Endothelial cell of umbilical vein (primary cell): Measurements from ENCODE around the gene KCTD10. TPM values are rescaled to one million over a fixed set of nuclear protein-coding genes. Genes with fewer than 3 reads are reported as not detected.
A peak's percentile ranks its signal among the peaks of the same experiment; 100 is the strongest.

Experiments used
- BruUV-seq: library from RNA; stranded (reverse); fragments of 400-500 nt; replicated peaks from 2 replicates; lab custom pipeline; 2021; lab: Mats Ljungman, UMichigan
- CTCF ChIA-PET: fragments of 300-600, 350-600 bp; sonication (Branson Sonifier 250); formaldehyde crosslinking; loops from one replicate; lab custom pipeline; 2021; ENCODE audit warnings: antibody characterized with exemption, inconsistent platforms; lab: Charles Lee
- POLR2A ChIA-PET: fragments of 300-600, 350-600 bp; sonication (Branson Sonifier 250); formaldehyde crosslinking; loops from one replicate; lab custom pipeline; 2021; ENCODE audit warnings: antibody characterized with exemption, inconsistent platforms; lab: Charles Lee
- DNase-seq: peaks from one replicate; pipeline ENCODE4 v3.0.0-alpha.2; 2011; ENCODE audit warnings: low read depth, low spot score
- FAIRE-seq: peaks from 2 replicates; lab custom pipeline; 2011; peaks lifted over from hg19 to GRCh38; lab: Jason Lieb, UNC
- H2AFZ ChIP-seq: 2 replicates; pipeline ENCODE4 v1.6.0; 2012; ENCODE audit warnings: low read depth, low read length, control low read depth, inconsistent platforms
- H3K27ac ChIP-seq: 2 replicates; pipeline ENCODE4 v1.5.1; 2011; ENCODE audit warnings: low read depth, mild to moderate bottlenecking, control low read depth, low read length, moderate library complexity; ENCODE audit not compliant: insufficient read depth
- H3K27me3 ChIP-seq, 2 experiments: 2 replicates each; pipeline versions ENCODE4 v1.6.0 to v1.6.1; 2011; ENCODE audit warnings: low read length in 2 of 2, mixed read lengths in 1 of 2; ENCODE audit not compliant: control insufficient read depth in 2 of 2, insufficient read depth in 2 of 2
- H3K36me3 ChIP-seq, 2 experiments: 2 replicates in 1 of 2; 3 replicates in 1 of 2; pipeline ENCODE4 v1.5.1; 2011; ENCODE audit warnings: low read length in 2 of 2, mild to moderate bottlenecking in 1 of 2, moderate library complexity in 1 of 2; ENCODE audit not compliant: control insufficient read depth in 2 of 2, insufficient read depth in 2 of 2; ENCODE audit errors: extremely low read depth in 1 of 2
- H3K4me1 ChIP-seq: 3 replicates; pipeline ENCODE4 v1.5.1; 2011; ENCODE audit warnings: mild to moderate bottlenecking, low read length; ENCODE audit not compliant: control insufficient read depth, insufficient read depth; ENCODE audit errors: extremely low read depth
- H3K4me2 ChIP-seq: 2 replicates; pipeline ENCODE4 v1.6.1; 2011; ENCODE audit warnings: low read length, control low read depth, mixed read lengths; ENCODE audit not compliant: insufficient read depth
- H3K4me3 ChIP-seq, 3 experiments: fragments of 200-600 bp in 1 of 3; sonication (generic), shearing (Covaris generic) in 1 of 3; replicated peaks in 1 of 3; 2 replicates each; pipeline ENCODE4 v1.5.1; 2011 to 2016; ENCODE audit warnings: control low read depth in 3 of 3, low read length in 3 of 3, mild to moderate bottlenecking in 2 of 3, inconsistent platforms in 1 of 3, low read depth in 1 of 3, moderate library complexity in 1 of 3; ENCODE audit not compliant: insufficient read depth in 1 of 3
- H3K79me2 ChIP-seq: 2 replicates; pipeline ENCODE4 v1.6.0; 2012; ENCODE audit warnings: low read length, inconsistent platforms; ENCODE audit not compliant: control insufficient read depth, insufficient read depth
- H3K9ac ChIP-seq: replicated peaks from 2 replicates; pipeline ENCODE3; 2011; ENCODE audit warnings: low read length, control low read depth; ENCODE audit not compliant: insufficient read depth; ENCODE audit errors: extremely low read depth
- H3K9me1 ChIP-seq: replicated peaks from 3 replicates; pipeline ENCODE4 v1.6.0; 2011; ENCODE audit warnings: mild to moderate bottlenecking, low read length; ENCODE audit not compliant: control insufficient read depth, insufficient read depth; ENCODE audit errors: extremely low read depth
- H3K9me3 ChIP-seq: replicated peaks from 2 replicates; pipeline ENCODE4 v1.5.1; 2012; ENCODE audit warnings: low read length, inconsistent platforms; ENCODE audit not compliant: control insufficient read depth, insufficient read depth
- H4K20me1 ChIP-seq: replicated peaks from 2 replicates; pipeline ENCODE3; 2011; ENCODE audit warnings: mild to moderate bottlenecking, low read length; ENCODE audit not compliant: control insufficient read depth, insufficient read depth; ENCODE audit errors: extremely low read depth
- EZH2 ChIP-seq: IDR thresholded peaks from 2 replicates; pipeline ENCODE4 v1.6.1; 2012; ENCODE audit warnings: borderline replicate concordance, low read depth, mild to moderate bottlenecking, moderate library complexity, low read length, inconsistent platforms; ENCODE audit not compliant: severe bottlenecking
- FOS ChIP-seq: IDR thresholded peaks from 2 replicates; pipeline ENCODE4 v1.6.1; 2011; ENCODE audit warnings: mild to moderate bottlenecking, low read length, moderate library complexity, borderline replicate concordance; ENCODE audit not compliant: insufficient read depth
- GATA2 ChIP-seq: IDR thresholded peaks from 2 replicates; pipeline ENCODE4 v1.7.0; 2011; ENCODE audit warnings: low read depth, mild to moderate bottlenecking, moderate library complexity, mixed read lengths, low read length; ENCODE audit not compliant: insufficient read length, insufficient read depth
- JUN ChIP-seq: IDR thresholded peaks from 2 replicates; pipeline ENCODE4 v1.6.1; 2011; ENCODE audit warnings: borderline replicate concordance, low read depth; ENCODE audit not compliant: insufficient read length, insufficient read depth
- MYC ChIP-seq: IDR thresholded peaks from one replicate; pipeline ENCODE4 v1.6.1; 2011; ENCODE audit warnings: mild to moderate bottlenecking, low read depth, low read length
- POLR2A ChIP-seq: IDR thresholded peaks from 2 replicates; pipeline ENCODE4 v1.6.1; 2012; ENCODE audit warnings: low read depth, mild to moderate bottlenecking, control low read depth, low read length
- POLR2AphosphoS5 ChIP-seq: IDR thresholded peaks from 2 replicates; pipeline ENCODE4 v1.6.1; 2012; ENCODE audit warnings: low read depth, mild to moderate bottlenecking, control low read depth, low read length, moderate library complexity; ENCODE audit not compliant: insufficient read depth
- dilution Hi-C: fragments of 300-500 bp; cut with MboI; formaldehyde crosslinking; loops from one replicate; pipeline ENCODE4 v1.15.0; 2019; ENCODE audit warnings: low sequenced_read_pairs; ENCODE audit not compliant: extremely low pct_ligation_motif_present
- intact Hi-C: fragments of 100-400 bp; cut with micrococcal nuclease; formaldehyde crosslinking; loops from one replicate; pipeline ENCODE4 v1.10.0; 2022
- polyA plus RNA-seq, 4 experiments: library from polyadenylated mRNA; depleted of rRNA in 3 of 4; stranded (reverse) in 3 of 4; unstranded in 1 of 4; fragments of >200 nt; gene quantifications; 2 replicates each; pipeline versions ENCODE4 v1.2.1 to v1.2.3, GENCODE V29; 2011 to 2012; ENCODE audit warnings: missing spikeins in 1 of 4
- total RNA-seq: library from RNA; stranded (reverse); gene quantifications from 2 replicates; pipeline ENCODE4 v1.2.3, GENCODE V29; 2021
- TF ChIP-seq, protein P1 (sequence below), 2 donors: IDR thresholded peaks; 1 replicate in 1 of 2; 2 replicates in 1 of 2; pipeline ENCODE4 v1.5.1; 2011; ENCODE audit warnings: low read length in 2 of 2, mild to moderate bottlenecking in 2 of 2, moderate library complexity in 2 of 2, control low read depth in 1 of 2, inconsistent platforms in 1 of 2, low read depth in 1 of 2; ENCODE audit not compliant: insufficient read depth in 1 of 2; ENCODE audit errors: extremely low read depth in 1 of 2
- TF ChIP-seq, protein P2 (sequence below): IDR thresholded peaks from 2 replicates; pipeline ENCODE4 v1.6.1; 2011; ENCODE audit not compliant: insufficient read depth, insufficient read length

KCTD10 gene
- total and polyA plus RNA-seq, 2 donors (not counting 3 experiments of a cell fraction or from before 2014, with no cell fraction given): 101 to 112 TPM

- CTCF ChIA-PET: interaction anchor here (2.2 kb wide), 1 partner anchor 26 kb away, joined by 10 read pairs; no protein-coding TSS in a partner anchor
- peak overlapping the region; percentile 30 for H3K9ac ChIP-seq
- H3K79me2 ChIP-seq: peaks cover 56% of the 10 kb centered on the region
- no peaks in the 10 kb centered on the region for H3K9me1 ChIP-seq
- no peaks in the 10 kb centered on the region for H4K20me1 ChIP-seq
- POLR2A ChIA-PET: no interaction called here
- no TSS peak for BruUV-seq
- TF ChIP-seq MYC (no peak), EZH2 (no peak), FOS (no peak), POLR2A (no peak), POLR2AphosphoS5 (no peak), GATA2 (no peak), JUN (no peak)
- TF ChIP-seq, protein P1, sequence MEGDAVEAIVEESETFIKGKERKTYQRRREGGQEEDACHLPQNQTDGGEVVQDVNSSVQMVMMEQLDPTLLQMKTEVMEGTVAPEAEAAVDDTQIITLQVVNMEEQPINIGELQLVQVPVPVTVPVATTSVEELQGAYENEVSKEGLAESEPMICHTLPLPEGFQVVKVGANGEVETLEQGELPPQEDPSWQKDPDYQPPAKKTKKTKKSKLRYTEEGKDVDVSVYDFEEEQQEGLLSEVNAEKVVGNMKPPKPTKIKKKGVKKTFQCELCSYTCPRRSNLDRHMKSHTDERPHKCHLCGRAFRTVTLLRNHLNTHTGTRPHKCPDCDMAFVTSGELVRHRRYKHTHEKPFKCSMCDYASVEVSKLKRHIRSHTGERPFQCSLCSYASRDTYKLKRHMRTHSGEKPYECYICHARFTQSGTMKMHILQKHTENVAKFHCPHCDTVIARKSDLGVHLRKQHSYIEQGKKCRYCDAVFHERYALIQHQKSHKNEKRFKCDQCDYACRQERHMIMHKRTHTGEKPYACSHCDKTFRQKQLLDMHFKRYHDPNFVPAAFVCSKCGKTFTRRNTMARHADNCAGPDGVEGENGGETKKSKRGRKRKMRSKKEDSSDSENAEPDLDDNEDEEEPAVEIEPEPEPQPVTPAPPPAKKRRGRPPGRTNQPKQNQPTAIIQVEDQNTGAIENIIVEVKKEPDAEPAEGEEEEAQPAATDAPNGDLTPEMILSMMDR (IDR thresholded peaks at IDR 0.05; ENCODE audit: extremely low read depth in 1 of 2, insufficient read depth in 1 of 2, low read depth in 1 of 2, low read length in 2 of 2): no peak
- TF ChIP-seq, protein P2, sequence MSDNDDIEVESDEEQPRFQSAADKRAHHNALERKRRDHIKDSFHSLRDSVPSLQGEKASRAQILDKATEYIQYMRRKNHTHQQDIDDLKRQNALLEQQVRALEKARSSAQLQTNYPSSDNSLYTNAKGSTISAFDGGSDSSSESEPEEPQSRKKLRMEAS: no peak
- FAIRE-seq (no peak), DNase-seq (no peak)
- peaks cover 18 to 35% of the 10 kb centered on the region in 2 experiments for H3K36me3 ChIP-seq
- peak overlapping the region; percentile 13 for H3K4me2 ChIP-seq
- H3K27me3 ChIP-seq: no peaks in the 10 kb centered on the region
- H3K4me3 ChIP-seq: no peak overlapping the region
- H3K9me3 ChIP-seq: no peaks in the 10 kb centered on the region
- H3K27ac ChIP-seq: peak overlapping the region; percentile 50
- intact Hi-C loops (no loop called here), dilution Hi-C loops (no loop called here)
- H2AFZ ChIP-seq: no peak overlapping the region
- peaks cover 64% of the 10 kb centered on the region for H3K4me1 ChIP-seq
Observed at GRCh38 chr12:109459247-109459646, 17.9 kb downstream of the KCTD10 start.
